GM23338 (cell line): ENCODE results near the gene SV2C. TPM values are rescaled to one million over a fixed set of nuclear protein-coding genes. Genes with fewer than 3 reads are reported as not detected.

Experiments
- ATAC-seq: fragments of 200-7000 bp; cut with Tn5 transposase; 3 replicates; pipeline ENCODE4 v1.9.1; 2020
- DNase-seq: peaks from one replicate; pipeline ENCODE4 v3.0.0-alpha.2; 2015; ENCODE audit warnings: low spot score
- H2AFZ ChIP-seq: fragments of 200-600 bp; sonication (generic); 2 replicates; pipeline ENCODE4 v1.8.0; 2016; ENCODE audit warnings: antibody characterized with exemption, mild to moderate bottlenecking, moderate library complexity
- H3F3A ChIP-seq: fragments of 200-600 bp; sonication (generic); replicated peaks from 2 replicates; pipeline ENCODE4 v1.8.0; 2017; ENCODE audit warnings: antibody characterized with exemption, mixed run types, low read depth
- H3K27ac ChIP-seq: fragments of 200-600 bp; sonication (generic); 2 replicates; pipeline ENCODE4 v1.6.1; 2016; ENCODE audit warnings: low read depth
- H3K27me3 ChIP-seq: fragments of 200-600 bp; sonication (generic); 2 replicates; pipeline ENCODE4 v1.8.0; 2016; ENCODE audit warnings: mild to moderate bottlenecking, mixed run types, moderate library complexity; ENCODE audit not compliant: insufficient read depth
- H3K36me3 ChIP-seq: fragments of 200-600 bp; sonication (generic); 2 replicates; pipeline ENCODE4 v1.8.0; 2016; ENCODE audit warnings: mild to moderate bottlenecking; ENCODE audit not compliant: insufficient read depth
- H3K4me1 ChIP-seq: fragments of 200-600 bp; sonication (generic); 2 replicates; pipeline ENCODE4 v1.8.0; 2016; ENCODE audit warnings: mild to moderate bottlenecking, moderate library complexity; ENCODE audit not compliant: insufficient read depth
- H3K4me2 ChIP-seq: fragments of 200-600 bp; sonication (generic); 2 replicates; pipeline ENCODE4 v1.7.1; 2017; ENCODE audit warnings: mixed run types
- H3K4me3 ChIP-seq: fragments of 200-600 bp; sonication (generic); 2 replicates; pipeline ENCODE4 v1.6.1; 2016; ENCODE audit warnings: mixed run types
- H3K79me2 ChIP-seq: fragments of 200-600 bp; sonication (generic); replicated peaks from 2 replicates; pipeline ENCODE4 v1.8.0; 2017; ENCODE audit warnings: mild to moderate bottlenecking; ENCODE audit not compliant: insufficient read depth
- H3K9me2 ChIP-seq: fragments of 200-600 bp; sonication (generic); 2 replicates; pipeline ENCODE4 v1.8.0; 2017; ENCODE audit not compliant: insufficient read depth
- H4K20me1 ChIP-seq: fragments of 200-600 bp; sonication (generic); replicated peaks from 2 replicates; pipeline ENCODE4 v1.8.0; 2017; ENCODE audit warnings: mild to moderate bottlenecking; ENCODE audit not compliant: insufficient read depth
- H3K27ac Mint-ChIP-seq: 2 replicates; pipeline ENCODE4 v1.8.0; 2020; ENCODE audit warnings: inconsistent platforms, mild to moderate bottlenecking, moderate library complexity, mixed read lengths
- H3K27me3 Mint-ChIP-seq: 3 replicates; pipeline ENCODE4 v1.8.0; 2022; ENCODE audit warnings: low read depth, mild to moderate bottlenecking, moderate library complexity, mixed read lengths, inconsistent platforms; ENCODE audit not compliant: insufficient read depth, poor library complexity
- H3K36me3 Mint-ChIP-seq: 3 replicates; pipeline ENCODE4 v1.8.0; 2021; ENCODE audit warnings: low read depth, mild to moderate bottlenecking, inconsistent platforms, moderate library complexity, mixed read lengths
- H3K4me1 Mint-ChIP-seq: 3 replicates; pipeline ENCODE4 v1.8.0; 2020; ENCODE audit warnings: mild to moderate bottlenecking, inconsistent platforms, mixed read lengths
- H3K4me3 Mint-ChIP-seq: 3 replicates; pipeline ENCODE4 v1.8.0; 2021; ENCODE audit warnings: moderate library complexity, mild to moderate bottlenecking, inconsistent platforms, mixed read lengths
- H3K9me3 Mint-ChIP-seq: 3 replicates; pipeline ENCODE4 v1.8.0; 2020; ENCODE audit warnings: moderate library complexity, mild to moderate bottlenecking, inconsistent platforms, mixed read lengths
- CREB1 ChIP-seq: fragments of 250-450 bp; sonication (Bioruptor Pico); IDR thresholded peaks from 2 replicates; pipeline ENCODE4 v1.5.0; 2020; ENCODE audit warnings: low read depth, mild to moderate bottlenecking, moderate library complexity
- CTCF ChIP-seq, 2 experiments: fragments of 200-600 bp in 1 of 2; sonication (generic) in 1 of 2; conservative IDR thresholded peaks; 2 replicates each; pipeline versions ENCODE4 v1.5.1 to v1.6.1; 2016 to 2017; ENCODE audit warnings: antibody characterized with exemption in 2 of 2, low read depth in 2 of 2, mild to moderate bottlenecking in 2 of 2, moderate library complexity in 1 of 2
- ETS1 ChIP-seq: IDR thresholded peaks from 2 replicates; pipeline ENCODE4 v1.6.1; 2016; ENCODE audit warnings: antibody characterized with exemption
- EZH2 ChIP-seq: fragments of 200-600 bp; sonication (generic); IDR thresholded peaks from one replicate; pipeline ENCODE4 v1.8.0; 2017; ENCODE audit warnings: antibody characterized with exemption, mild to moderate bottlenecking, low read depth; ENCODE audit not compliant: unreplicated experiment
- EZH2phosphoT487 ChIP-seq: fragments of 200-600 bp; sonication (generic); IDR thresholded peaks from one replicate; pipeline ENCODE4 v1.8.1; 2018; ENCODE audit warnings: antibody characterized with exemption; ENCODE audit not compliant: unreplicated experiment
- JUNB ChIP-seq: IDR thresholded peaks from one replicate; pipeline ENCODE4 v1.6.1; 2016; ENCODE audit warnings: antibody characterized with exemption; ENCODE audit not compliant: unreplicated experiment
- NANOG ChIP-seq: IDR thresholded peaks from 2 replicates; pipeline ENCODE4 v1.6.1; 2016; ENCODE audit warnings: antibody characterized with exemption, borderline replicate concordance
- POLR2AphosphoS5 ChIP-seq: IDR thresholded peaks from 2 replicates; pipeline ENCODE4 v1.6.1; 2016; ENCODE audit warnings: antibody characterized with exemption, low read depth
- REST ChIP-seq: IDR thresholded peaks from one replicate; pipeline ENCODE4 v1.6.1; 2018; ENCODE audit warnings: antibody characterized with exemption; ENCODE audit not compliant: unreplicated experiment
- STAT1 ChIP-seq: IDR thresholded peaks from one replicate; pipeline ENCODE4 v1.6.1; 2016; ENCODE audit warnings: antibody characterized with exemption; ENCODE audit not compliant: unreplicated experiment
- ZNF114 ChIP-seq: fragments of 250-450 bp; sonication (Bioruptor Pico); IDR thresholded peaks from 2 replicates; pipeline ENCODE4 v1.5.0; 2020; ENCODE audit warnings: mild to moderate bottlenecking, moderate library complexity
- ZNF331 ChIP-seq: fragments of 250-450 bp; sonication (Bioruptor Pico); IDR thresholded peaks from 2 replicates; pipeline ENCODE4 v1.5.0; 2020; ENCODE audit warnings: low read depth, mild to moderate bottlenecking, moderate library complexity
- ZNF462 ChIP-seq: fragments of 250-450 bp; sonication (Bioruptor Pico); IDR thresholded peaks from 2 replicates; pipeline ENCODE4 v1.5.0; 2020; ENCODE audit warnings: mild to moderate bottlenecking, moderate library complexity
- polyA plus RNA-seq: library from polyadenylated mRNA; unstranded; fragments of >200 nt; fragmentation: Nextera tagmentation; extraction: Ambion mirVana; gene quantifications from 2 replicates; pipeline ENCODE4 v1.2.1, GENCODE V29; 2016
- total RNA-seq: library from RNA; depleted of rRNA; stranded (reverse); fragments of >200 nt; shearing (Covaris generic); gene quantifications from 2 replicates; pipeline ENCODE4 v1.2.3, GENCODE V29; 2014

Gene SV2C
- total and polyA plus RNA-seq, 2 experiments from 2014 or later = 0.05 to 0.07 TPM

GRCh38 chr5:76312783-76313182 is 229.6 kb downstream of the SV2C start:
- ATAC-seq (no peak), DNase-seq (no peak)
- Mint-ChIP-seq H3K36me3 (no peaks in the 10 kb centered on the region), H3K4me3 (no peak overlapping the region), H3K9me3 (no peaks in the 10 kb centered on the region), H3K27me3 (peaks cover 5% of the 10 kb centered on the region), H3K4me1 (no peaks in the 10 kb centered on the region), H3K27ac (no peak overlapping the region)
- Histone ChIP-seq H3K9me2 (no peaks in the 10 kb centered on the region), H3K27me3 (no peaks in the 10 kb centered on the region), H3K36me3 (no peaks in the 10 kb centered on the region), H2AFZ (0 out of 2 replicates have a peak overlapping the region, but pooled peaks have one; percentile 56), H3K4me3 (no peak overlapping the region), H3K27ac (no peak overlapping the region), H3K4me2 (no peak overlapping the region), H4K20me1 (no peaks in the 10 kb centered on the region; the same call in 1 of the 2 replicates), H3F3A (no peaks in the 10 kb centered on the region), H3K79me2 (no peaks in the 10 kb centered on the region), H3K4me1 (no peaks in the 10 kb centered on the region)
- TF ChIP-seq CTCF (conservative IDR thresholded peaks at IDR 0.05; ENCODE audit: low read depth in 2 of 2) (no peak), ZNF114 (CRISPR knock-in tag) (no peak), JUNB (no peak), REST (no peak), ETS1 (no peak), STAT1 (no peak), ZNF331 (CRISPR knock-in tag) (no peak), NANOG (no peak), EZH2phosphoT487 (no peak), ZNF462 (CRISPR knock-in tag) (no peak), POLR2AphosphoS5 (no peak), EZH2 (no peak), CREB1 (no peak)
